NCI-H446 treated with DMSO at 0.1 percent for 48 hours (cell line): Measurements from ENCODE around the gene DIO3.

Source experiments
- DNase-seq: peaks from one replicate; lab custom pipeline; 2025; lab: John Stamatoyannopoulos, UW

DIO3 gene

DNA sequence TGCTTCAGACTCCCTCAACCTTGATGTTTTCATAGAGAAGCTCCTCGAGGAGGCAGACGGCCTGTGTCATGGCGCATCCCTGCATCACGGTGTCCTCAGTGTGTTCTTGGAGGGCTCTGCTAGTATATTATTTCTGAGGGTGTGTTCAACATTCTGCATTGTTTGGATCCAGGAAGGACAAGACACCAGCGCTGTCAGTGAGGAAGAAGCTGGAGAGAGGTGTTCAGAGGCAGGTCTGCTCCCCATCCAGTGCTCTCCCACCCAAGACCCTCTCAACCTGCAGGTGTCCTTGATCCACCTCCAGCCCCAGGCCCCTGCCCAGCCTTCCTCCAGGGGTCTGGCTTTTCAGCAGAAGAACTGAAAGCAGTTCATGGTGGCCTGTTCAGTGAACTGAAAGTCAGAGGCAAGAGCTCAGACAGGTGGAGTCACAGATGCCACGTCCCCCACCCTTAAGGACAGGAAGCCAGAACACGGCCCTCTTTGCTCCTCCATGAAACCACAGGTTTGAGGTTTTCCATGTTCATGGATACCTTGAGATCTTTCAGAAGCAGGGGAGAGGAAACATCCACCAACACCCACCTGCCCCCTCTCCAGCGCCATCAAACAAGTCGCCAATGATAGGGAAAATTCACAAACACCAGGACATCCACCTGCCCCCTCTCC is 37.4 kb downstream of the DIO3 start:
- no peak for DNase-seq

DNA sequence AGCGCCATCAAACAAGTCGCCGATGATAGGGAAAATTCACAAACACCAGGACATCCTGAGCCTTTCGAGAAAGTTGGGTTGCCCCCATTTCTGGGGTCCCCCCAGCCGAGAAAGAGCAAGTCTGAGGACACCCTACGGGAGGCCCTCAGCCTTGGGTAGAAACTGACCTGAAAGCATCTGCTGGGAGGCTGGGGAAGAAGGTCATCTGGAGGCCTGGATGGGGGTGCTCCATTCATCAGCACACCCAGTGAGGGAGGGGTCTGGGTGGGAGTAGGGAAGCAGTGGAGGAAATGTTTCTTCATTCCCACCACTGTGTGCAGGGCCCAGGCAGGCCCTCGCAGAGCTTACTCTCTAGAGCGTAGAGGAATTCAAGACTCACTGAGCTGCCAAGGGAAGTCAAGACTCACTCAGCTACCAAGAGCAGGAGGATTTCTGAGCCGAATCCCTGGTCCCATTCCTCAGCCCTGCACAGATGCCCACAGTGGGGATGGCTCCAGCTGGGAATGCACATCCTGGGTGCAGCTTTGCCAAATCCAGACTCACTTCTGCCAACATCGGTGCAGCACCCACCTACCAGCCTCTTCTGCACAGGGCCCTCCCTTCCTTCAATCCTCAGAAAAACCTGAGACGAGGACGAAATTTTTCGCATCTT is 38.1 kb downstream of the DIO3 start:
- no peak for DNase-seq

DNA sequence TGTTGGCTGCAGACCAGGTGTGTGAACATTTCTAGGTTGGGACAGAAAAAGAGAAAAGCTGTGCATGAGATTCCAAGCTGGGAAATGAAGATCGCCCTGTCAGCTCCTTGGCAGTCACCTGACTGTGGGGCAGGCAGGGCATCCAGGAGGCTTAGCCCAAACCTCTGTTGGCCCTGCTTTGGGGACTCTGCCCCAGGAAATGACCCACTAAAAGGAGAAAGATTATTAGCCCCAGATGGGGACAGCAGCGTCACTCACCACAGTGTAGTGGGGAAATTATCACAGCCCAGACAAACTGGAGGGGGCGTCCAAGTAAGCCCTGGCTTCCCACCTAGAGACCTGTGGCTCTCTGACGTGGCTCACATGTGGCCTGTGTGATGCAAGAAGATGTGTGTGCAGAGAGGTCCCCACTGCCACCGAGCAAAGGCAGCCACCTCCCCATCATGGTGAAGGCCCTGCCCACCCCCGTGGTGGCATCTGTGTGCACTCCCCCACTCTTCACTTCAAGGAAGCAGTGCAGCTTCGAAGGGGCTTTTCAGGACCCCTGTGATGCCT is 39.1 kb downstream of the DIO3 start:
- DNase-seq: no peak

DNA sequence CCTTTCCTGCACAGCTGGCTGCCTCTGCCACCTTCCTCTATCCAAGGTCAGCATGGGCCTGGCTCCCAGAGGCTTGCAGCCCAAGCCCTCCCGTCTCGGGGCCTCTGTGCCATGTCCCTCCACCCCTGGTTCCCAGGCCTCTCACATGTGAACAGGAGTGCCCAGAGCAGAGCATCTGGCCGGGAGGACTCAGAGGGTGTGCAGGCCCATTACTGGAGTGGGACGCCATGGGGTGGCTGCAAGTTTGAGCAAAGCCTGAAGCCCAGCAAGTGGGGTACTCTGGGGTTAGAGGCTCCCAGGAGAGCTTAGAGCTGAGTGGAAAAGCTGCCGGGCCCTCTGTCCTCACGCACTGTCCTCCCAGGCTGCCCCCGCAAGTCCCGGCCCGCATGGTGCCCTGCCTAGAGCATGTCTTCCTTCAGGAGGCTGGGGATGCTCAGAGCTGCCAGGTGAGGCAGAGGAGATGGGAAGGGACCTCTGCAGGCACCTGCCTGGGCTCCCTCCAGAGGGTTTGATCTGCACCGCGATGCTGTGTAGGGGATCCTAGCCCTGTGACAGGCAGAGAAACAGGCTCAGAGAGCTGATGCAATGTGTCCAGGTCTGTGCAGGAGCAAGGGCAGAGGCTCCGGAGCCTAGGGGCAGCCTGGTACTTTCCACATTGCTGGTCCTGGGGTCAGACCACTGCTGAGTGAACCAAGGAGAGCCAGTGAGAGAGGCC is 39.8 kb downstream of the DIO3 start:
- DNase-seq: no peak

DNA sequence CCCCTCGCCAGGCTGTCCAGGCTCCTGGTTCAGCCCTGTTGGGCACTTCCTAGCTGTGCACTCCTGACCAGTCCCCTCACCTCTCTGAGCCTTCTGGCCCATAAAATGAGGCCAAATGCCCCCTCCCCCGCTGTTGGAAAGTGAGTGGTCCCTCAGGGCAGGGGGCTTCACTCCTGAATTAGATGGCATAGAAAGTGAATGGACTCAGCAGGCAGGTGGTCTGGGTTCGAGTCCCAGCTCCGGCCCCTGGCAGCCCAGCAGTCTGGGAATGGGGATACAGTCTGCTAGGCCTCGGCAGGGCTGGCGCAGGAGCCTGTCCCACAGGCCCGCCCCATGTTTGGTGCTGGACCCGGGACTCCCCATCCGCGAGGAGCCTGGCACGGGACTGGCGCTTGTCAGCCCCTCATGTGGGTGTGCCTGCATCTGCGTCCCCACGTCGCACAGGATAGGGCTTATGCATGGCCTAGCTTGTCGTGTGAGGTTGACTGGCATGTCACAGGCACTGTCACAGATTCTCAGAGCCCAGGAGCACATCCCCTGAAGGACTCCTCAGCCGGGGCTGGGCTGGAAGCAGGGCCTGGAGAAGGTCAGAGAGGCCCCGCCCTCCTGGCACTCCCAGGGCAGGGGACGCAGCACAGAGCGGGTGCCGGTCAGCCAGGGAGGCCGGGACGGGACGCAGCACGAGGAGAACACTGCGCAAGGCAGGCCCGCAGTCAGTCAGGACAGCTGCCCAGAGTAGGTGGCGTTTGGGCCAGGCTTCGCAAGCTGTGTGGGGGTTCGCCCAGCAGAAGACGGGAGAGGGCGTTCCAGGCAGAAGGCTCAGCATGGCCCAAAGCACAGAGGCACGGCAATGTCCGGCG is 40.5 kb downstream of the DIO3 start:
- no peak for DNase-seq

DNA sequence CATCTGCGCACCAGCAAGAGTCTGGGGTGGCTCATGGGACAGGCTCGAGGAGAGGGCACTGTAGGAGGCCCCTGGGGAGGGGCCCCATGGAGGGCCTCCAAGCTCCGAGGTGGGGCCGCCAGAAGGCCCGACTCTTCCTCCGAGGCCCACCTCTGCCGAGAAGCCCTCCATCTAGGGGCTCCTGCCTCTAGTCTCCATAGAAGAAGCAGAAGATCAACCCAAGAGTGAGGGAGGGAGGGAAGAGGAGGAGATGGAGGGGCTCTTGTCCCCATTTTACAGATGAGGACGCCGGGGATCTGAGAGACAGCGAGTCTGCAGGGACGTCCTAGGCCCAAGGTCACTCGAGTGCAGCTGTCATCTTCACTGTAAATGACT is 41.2 kb downstream of the DIO3 start:
- no peak for DNase-seq

DNA sequence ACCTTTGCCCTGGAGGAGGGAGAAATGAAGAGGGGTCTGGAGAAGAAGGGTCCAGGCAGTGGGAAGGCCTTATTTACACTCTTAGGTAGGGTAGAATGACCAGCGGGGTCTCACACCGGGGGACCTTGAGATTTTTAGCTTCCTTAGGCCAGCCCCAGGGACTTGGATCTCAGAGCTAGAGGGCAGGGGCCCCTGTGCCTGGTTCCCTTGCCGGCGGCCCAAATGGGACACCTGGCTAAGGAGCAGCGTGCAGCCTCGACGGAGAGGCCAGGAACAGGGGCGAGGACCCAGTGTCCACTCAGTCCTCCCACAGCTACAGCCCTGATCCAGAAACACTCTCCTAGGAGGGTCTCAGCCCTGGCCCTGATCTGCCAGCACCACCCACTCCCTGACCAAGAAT is 41.8 kb downstream of the DIO3 start:
- DNase-seq: no peak

DNA sequence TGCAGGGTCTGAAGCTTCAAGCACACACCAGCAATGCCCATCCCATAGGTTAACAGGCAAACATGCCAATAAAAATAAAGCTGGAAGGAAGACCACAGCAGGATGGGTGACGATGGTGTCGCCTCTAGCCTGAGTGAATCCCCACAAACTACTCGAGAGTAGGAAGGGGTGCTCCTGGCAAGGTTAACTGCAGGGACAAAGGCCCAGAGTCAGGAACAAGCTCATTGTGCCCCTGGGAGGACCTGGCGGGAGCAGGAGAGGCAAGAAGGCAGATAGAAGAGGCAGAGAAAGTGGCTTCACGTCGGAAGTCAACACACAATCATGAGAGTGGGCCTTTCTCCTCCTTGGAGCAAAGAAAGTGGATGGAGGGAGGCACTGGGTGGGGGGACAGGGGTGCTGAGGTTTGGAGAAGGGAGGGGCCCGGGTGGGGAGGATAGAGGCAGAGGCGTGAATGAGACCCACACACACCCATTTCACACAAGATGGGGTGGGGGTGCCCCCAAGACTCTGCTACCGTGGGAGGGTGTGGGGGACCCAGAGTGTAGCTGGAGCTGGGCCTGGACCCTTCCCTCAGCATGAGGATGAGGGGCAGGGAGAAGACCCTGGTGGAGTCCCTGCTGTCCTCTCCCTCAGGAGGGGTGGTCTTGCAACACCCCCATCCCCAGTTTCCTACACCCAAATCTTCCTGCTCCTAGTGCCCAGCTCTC is 43.1 kb downstream of the DIO3 start:
- DNase-seq: no peak

DNA sequence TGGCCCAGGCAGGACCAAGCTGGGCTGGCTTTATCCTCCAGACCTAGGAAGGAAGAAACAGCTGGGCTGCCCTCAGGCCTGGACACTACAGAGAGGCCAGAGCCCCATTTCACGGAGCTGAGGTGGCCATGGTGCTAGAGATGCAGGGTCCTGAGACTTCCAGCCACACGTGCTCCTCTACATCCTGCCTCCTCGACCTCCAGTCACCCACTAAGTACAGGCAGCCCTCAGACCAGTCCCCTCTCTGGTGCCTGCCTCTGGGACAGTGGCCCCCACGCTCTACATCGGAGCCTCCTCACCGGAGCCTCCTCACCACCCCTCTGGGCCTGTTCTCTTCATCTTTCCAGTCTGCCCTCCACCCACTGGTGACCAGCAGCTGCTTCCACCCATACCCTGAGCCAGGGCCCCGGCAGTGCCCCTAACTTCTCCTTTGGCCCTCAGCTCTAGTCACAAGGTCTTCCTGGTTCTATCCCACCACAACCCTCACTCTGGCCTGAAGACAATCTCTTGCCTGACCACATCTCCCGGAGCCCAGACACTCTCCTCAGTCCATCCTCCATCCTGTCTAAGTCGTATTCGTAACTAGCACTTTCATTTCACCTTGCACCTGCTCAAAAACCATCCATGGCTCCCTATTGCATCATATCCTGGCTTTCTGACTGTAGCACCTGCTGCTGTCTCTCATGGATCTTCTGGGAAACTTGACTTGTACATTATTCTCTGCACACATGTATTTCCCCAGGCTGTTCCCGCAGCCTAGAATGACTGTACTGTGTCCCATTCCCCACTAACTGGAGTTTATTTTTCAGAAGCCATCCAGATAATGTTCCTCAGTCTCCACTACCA is 43.9 kb downstream of the DIO3 start:
- no peak for DNase-seq

DNA sequence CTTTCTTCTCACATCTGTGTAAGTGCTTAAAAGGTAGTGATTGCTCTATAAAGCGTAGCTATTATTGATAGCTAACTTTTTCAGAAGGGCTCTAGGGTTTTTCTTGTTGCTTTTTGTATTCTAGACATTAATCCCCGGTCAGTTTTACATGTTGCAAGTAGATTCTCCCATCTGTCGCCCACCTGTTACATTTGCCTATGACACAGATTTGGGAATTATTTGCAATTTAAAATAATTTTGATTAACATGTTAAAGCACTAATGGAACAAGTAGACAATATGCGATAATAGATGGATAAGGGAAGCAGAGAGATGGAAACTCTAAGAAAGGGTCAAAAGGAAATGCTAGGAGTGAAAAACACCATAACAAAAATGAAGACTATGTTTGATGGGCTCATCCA is 44.5 kb downstream of the DIO3 start:
- DNase-seq: no peak
